ENCODE measurements around the gene GSDME. TPM values are rescaled to one million over a fixed set of nuclear protein-coding genes. Genes with fewer than 3 reads are reported as not detected.

GSDME gene
- total RNA-seq, 4 donors from 2014 or later, result 0.87 to 16.3 (median 10.4) TPM

DNA sequence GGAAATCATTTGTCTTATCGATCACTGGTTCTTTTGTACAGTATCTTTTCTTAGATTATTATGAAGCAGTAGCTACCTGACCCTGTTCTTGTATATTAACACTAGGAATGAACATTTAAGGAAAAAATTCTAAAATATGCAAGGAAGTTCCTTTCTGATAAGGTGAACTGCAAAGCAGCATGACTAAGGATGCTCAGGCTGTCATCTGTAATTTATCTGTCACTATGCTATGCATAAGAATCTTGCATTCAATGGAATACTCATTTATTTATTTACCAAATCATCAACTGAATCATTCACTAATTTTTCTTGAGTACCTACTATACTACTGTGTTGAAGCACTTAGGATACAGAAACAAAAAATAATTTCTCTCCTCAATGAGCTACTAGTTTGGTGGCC is 5.8 kb downstream of the GSDME start:
- no peak for DNase-seq
- intact Hi-C loops (cut with DNase I), result no loop called here
- peaks cover 6 to 13% (median 7%) of the 10 kb centered on the region in 3 donors for H3K4me1 ChIP-seq
- no peaks in the 10 kb centered on the region for H3K9me3 ChIP-seq
- H3K4me3 ChIP-seq, result no peak overlapping the region
- TF ChIP-seq POLR2A (IDR thresholded peaks at IDR 0.05), result no peak
- TF ChIP-seq, protein P1, sequence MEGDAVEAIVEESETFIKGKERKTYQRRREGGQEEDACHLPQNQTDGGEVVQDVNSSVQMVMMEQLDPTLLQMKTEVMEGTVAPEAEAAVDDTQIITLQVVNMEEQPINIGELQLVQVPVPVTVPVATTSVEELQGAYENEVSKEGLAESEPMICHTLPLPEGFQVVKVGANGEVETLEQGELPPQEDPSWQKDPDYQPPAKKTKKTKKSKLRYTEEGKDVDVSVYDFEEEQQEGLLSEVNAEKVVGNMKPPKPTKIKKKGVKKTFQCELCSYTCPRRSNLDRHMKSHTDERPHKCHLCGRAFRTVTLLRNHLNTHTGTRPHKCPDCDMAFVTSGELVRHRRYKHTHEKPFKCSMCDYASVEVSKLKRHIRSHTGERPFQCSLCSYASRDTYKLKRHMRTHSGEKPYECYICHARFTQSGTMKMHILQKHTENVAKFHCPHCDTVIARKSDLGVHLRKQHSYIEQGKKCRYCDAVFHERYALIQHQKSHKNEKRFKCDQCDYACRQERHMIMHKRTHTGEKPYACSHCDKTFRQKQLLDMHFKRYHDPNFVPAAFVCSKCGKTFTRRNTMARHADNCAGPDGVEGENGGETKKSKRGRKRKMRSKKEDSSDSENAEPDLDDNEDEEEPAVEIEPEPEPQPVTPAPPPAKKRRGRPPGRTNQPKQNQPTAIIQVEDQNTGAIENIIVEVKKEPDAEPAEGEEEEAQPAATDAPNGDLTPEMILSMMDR (IDR thresholded peaks at IDR 0.05), result no peak
- H3K27ac ChIP-seq, result no peak overlapping the region
- H3K27me3 ChIP-seq, result peaks cover 0 to 6% (median 0%) of the 10 kb centered on the region in 4 donors
- WGBS, 2 donors, result 93 to 95% methylated on average over 1 of the region's 1 CpG
- no peaks in the 10 kb centered on the region for H3K36me3 ChIP-seq

DNA sequence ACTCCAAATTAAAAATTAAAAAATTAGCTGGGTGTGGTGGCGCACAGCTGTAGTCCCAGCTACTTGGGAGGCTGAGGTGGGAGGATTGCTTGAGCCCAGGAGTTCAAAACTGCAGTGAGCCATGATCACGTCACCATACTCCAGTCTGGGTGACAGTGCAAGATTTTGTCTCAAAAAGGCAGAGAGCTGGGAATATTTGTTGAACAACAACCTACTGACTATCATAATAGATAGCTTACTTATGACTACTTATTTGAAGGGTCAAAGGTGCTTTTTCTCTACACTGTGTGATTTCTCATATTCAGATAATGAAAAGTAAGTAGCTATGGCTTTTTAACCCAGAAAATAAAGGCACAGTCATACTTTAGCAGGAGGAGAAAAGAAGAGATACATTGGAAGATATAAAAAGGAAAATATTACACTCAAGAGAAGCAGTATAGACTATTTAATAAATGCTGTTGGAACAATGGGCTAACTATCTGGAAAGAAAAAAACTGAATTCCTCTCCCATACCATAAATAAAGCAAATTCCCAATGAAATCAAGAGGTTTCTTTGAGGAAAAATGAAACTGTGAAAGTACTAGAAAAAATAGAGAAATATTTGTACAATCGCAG is 6.7 kb downstream of the GSDME start:
- H3K4me1 ChIP-seq, result peaks cover 0 to 3% (median 0%) of the 10 kb centered on the region in 3 donors
- H3K27me3 ChIP-seq, result no peaks in the 10 kb centered on the region
- no peaks in the 10 kb centered on the region for H3K9me3 ChIP-seq
- no peak overlapping the region for H3K27ac ChIP-seq
- H3K4me3 ChIP-seq, result no peak overlapping the region
- H3K36me3 ChIP-seq, result no peaks in the 10 kb centered on the region
- TF ChIP-seq, protein P1 (IDR thresholded peaks at IDR 0.05), result no peak
- no peak for TF ChIP-seq POLR2A (IDR thresholded peaks at IDR 0.05)
- 85 to 96% methylated on average over 3 of the region's 3 CpGs for WGBS, 2 donors
- no peak for DNase-seq
- intact Hi-C loops (cut with DNase I), result no loop called here

DNA sequence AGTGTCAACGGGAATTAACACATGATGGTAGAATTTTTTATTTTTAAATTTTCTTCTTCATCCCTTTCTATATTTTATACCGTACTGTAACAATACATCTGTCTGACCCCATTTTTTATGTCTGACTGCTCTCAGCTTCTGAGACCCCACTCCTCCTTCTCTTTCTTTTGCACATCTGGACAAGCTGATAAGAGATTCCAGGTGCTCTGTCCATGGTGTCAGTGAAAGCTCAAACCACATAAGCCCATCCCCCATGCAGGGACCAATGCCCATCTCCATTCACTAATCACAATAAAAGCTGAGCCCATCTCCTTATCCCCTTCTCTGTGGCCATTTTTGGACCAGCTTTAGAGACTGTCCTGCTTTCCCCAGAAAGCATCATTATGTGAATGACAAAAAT is 8.7 kb downstream of the GSDME start:
- TF ChIP-seq POLR2A (IDR thresholded peaks at IDR 0.05), result no peak
- TF ChIP-seq, protein P1 (IDR thresholded peaks at IDR 0.05), result no peak
- WGBS, 2 donors, result 89 to 98% methylated on average over 2 of the region's 2 CpGs
- Histone ChIP-seq H3K36me3 (no peaks in the 10 kb centered on the region), H3K4me1 (no peaks in the 10 kb centered on the region), H3K27ac (no peak overlapping the region), H3K27me3 (no peaks in the 10 kb centered on the region), H3K9me3 (no peaks in the 10 kb centered on the region), H3K4me3 (no peak overlapping the region)
- DNase-seq, result no peak
- intact Hi-C loops (cut with DNase I), result no loop called here

DNA sequence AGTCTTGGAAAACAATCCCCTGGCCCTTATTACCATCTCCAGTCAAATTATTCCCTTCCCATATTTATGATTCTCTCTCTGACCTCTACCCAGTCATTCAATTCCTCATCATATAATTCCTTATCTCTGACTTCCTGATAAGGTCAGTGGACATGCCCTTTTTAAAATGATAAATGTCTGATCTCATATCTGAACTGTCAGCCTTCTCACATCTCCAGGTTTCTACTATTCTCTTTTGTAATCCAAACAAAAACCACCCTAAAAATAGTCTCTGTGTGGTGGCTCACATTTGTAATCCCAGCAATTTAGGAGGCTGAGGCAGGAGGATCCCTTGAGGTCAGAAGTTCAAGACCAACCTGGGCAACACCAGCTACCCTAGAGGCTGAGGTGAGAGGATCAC is 11.9 kb downstream of the GSDME start:
- TF ChIP-seq, protein P1 (IDR thresholded peaks at IDR 0.05), result no peak
- no peak for TF ChIP-seq POLR2A (IDR thresholded peaks at IDR 0.05)
- intact Hi-C loops (cut with DNase I), result no loop called here
- Histone ChIP-seq H3K27ac (no peak overlapping the region), H3K9me3 (no peaks in the 10 kb centered on the region), H3K27me3 (no peaks in the 10 kb centered on the region), H3K4me3 (no peak overlapping the region), H3K4me1 (no peaks in the 10 kb centered on the region), H3K36me3 (no peaks in the 10 kb centered on the region)
- no peak for DNase-seq

DNA sequence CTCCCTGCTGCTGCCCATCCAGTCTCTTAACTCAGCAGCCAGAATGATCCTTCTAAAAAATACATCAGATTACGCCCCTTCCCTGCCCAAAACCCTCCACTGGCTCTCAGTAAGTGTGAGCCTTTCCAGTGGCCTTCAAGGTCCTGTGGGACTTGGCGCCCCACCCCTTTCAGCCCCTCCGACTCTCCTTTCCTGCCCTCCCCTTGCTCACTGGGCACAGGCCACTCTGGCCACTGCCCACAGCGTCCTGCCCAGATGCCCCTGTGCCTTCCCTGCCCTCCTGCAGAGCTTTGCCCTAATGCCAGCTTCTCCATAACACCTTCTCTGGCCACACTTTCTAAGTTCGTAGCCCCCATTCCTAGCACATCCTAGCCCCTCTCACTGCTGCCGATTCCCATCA is 13.8 kb downstream of the GSDME start:
- Histone ChIP-seq H3K27ac (no peak overlapping the region), H3K36me3 (no peaks in the 10 kb centered on the region), H3K9me3 (peaks cover 0 to 2% (median 0%) of the 10 kb centered on the region in 3 donors), H3K4me1 (no peaks in the 10 kb centered on the region), H3K4me3 (no peak overlapping the region), H3K27me3 (no peaks in the 10 kb centered on the region)
- no peak for DNase-seq
- WGBS, 2 donors, result 85 to 92% methylated on average over 6 of the region's 6 CpGs
- TF ChIP-seq POLR2A (IDR thresholded peaks at IDR 0.05), result no peak
- TF ChIP-seq, protein P1 (IDR thresholded peaks at IDR 0.05), result no peak
- intact Hi-C loops (cut with DNase I), result no loop called here
